IMR-90 (cell line): ENCODE measurements around the gene PCNX2. TPM values are rescaled to one million over a fixed set of nuclear protein-coding genes. Genes with fewer than 3 reads are reported as not detected.

Experiments used
- ATAC-seq: fragments of 200-7000 bp; cut with Tn5 transposase; 2 replicates; pipeline ENCODE4 v1.9.1; 2020; ENCODE audit warnings: low read depth, mild to moderate bottlenecking, moderate library complexity
- BruUV-seq: library from RNA; stranded (reverse); fragments of 400-500 nt; replicated peaks from 2 replicates; lab custom pipeline; 2021; lab: Mats Ljungman, UMichigan
- CTCF ChIA-PET: fragments of 300-600 bp; formaldehyde crosslinking; extraction: SDS; loops from one replicate; lab custom pipeline; 2021; ENCODE audit warnings: antibody characterized with exemption; lab: Yijun Ruan, JAX
- POLR2A ChIA-PET: fragments of 300-600 bp; sonication (Branson Sonifier 250); formaldehyde crosslinking; loops from one replicate; lab custom pipeline; 2022; ENCODE audit warnings: antibody characterized with exemption; ENCODE audit not compliant: unreplicated experiment; lab: Charles Lee
- DNase-seq: peaks from one replicate; pipeline ENCODE4 v3.0.0; 2013
- H2AFZ ChIP-seq: replicated peaks from 2 replicates; pipeline ENCODE3; 2013; ENCODE audit warnings: low read length, mild to moderate bottlenecking; ENCODE audit not compliant: poor library complexity
- H2AK5ac ChIP-seq: 2 replicates; pipeline ENCODE4 v1.6.1; 2013; ENCODE audit warnings: low read depth, low read length, inconsistent platforms
- H2AK9ac ChIP-seq: replicated peaks from 2 replicates; pipeline ENCODE3; 2013; ENCODE audit warnings: mild to moderate bottlenecking, low read depth, low read length, moderate library complexity; ENCODE audit not compliant: poor library complexity
- H2BK120ac ChIP-seq: 2 replicates; pipeline ENCODE4 v1.6.1; 2013; ENCODE audit warnings: low read depth, low read length, inconsistent platforms
- H2BK15ac ChIP-seq: 3 replicates; pipeline ENCODE4 v1.6.1; 2013; ENCODE audit warnings: low read depth, low read length, inconsistent platforms
- H2BK20ac ChIP-seq: 2 replicates; pipeline ENCODE4 v1.6.1; 2013; ENCODE audit warnings: low read depth, mild to moderate bottlenecking, inconsistent platforms, low read length, moderate library complexity
- H2BK5ac ChIP-seq: 2 replicates; pipeline ENCODE4 v1.6.1; 2013; ENCODE audit warnings: mild to moderate bottlenecking, low read depth, low read length, inconsistent platforms; ENCODE audit not compliant: poor library complexity, severe bottlenecking
- H3K14ac ChIP-seq: replicated peaks from 2 replicates; pipeline ENCODE4 v1.6.1; 2013; ENCODE audit warnings: low read depth, low read length, inconsistent platforms
- H3K18ac ChIP-seq: 2 replicates; pipeline ENCODE4 v1.6.1; 2013; ENCODE audit warnings: low read depth, low read length, control low read depth
- H3K23ac ChIP-seq: 2 replicates; pipeline ENCODE4 v1.6.1; 2013; ENCODE audit warnings: low read depth, low read length, inconsistent platforms
- H3K27ac ChIP-seq: 2 replicates; pipeline ENCODE4 v1.5.1; 2013; ENCODE audit warnings: mild to moderate bottlenecking, control low read depth, low read length; ENCODE audit not compliant: insufficient read depth
- H3K27me3 ChIP-seq: 2 replicates; pipeline ENCODE4 v1.6.1; 2013; ENCODE audit warnings: low read length; ENCODE audit not compliant: control insufficient read depth, insufficient read depth
- H3K36me3 ChIP-seq: 2 replicates; pipeline ENCODE4 v1.6.1; 2013; ENCODE audit warnings: low read length, mixed read lengths; ENCODE audit not compliant: control insufficient read depth, insufficient read depth
- H3K4ac ChIP-seq: 2 replicates; pipeline ENCODE4 v1.6.1; 2013; ENCODE audit warnings: low read depth, low read length, inconsistent platforms
- H3K4me1 ChIP-seq: 2 replicates; pipeline ENCODE4 v1.6.1; 2013; ENCODE audit warnings: low read length, mixed read lengths; ENCODE audit not compliant: control insufficient read depth, insufficient read depth
- H3K4me2 ChIP-seq: 2 replicates; pipeline ENCODE4 v1.6.1; 2013; ENCODE audit warnings: low read depth, mild to moderate bottlenecking, control low read depth, low read length, moderate library complexity
- H3K4me3 ChIP-seq: 2 replicates; pipeline ENCODE4 v1.5.1; 2013; ENCODE audit warnings: low read depth, mild to moderate bottlenecking, control low read depth, low read length, moderate library complexity; ENCODE audit not compliant: insufficient read depth
- H3K56ac ChIP-seq: 2 replicates; pipeline ENCODE4 v1.6.1; 2013; ENCODE audit warnings: low read length, inconsistent platforms; ENCODE audit not compliant: insufficient read depth; ENCODE audit errors: extremely low read depth
- H3K79me1 ChIP-seq, 2 experiments: 2 replicates each; pipeline ENCODE4 v1.6.1; 2013; ENCODE audit warnings: low read length in 2 of 2, inconsistent platforms in 1 of 2, low read depth in 1 of 2
- H3K9ac ChIP-seq: 2 replicates; pipeline ENCODE4 v1.6.1; 2013; ENCODE audit warnings: low read depth, low read length, control low read depth
- H3K9me1 ChIP-seq: 2 replicates; pipeline ENCODE4 v1.6.1; 2013; ENCODE audit warnings: low read length, inconsistent platforms; ENCODE audit not compliant: insufficient read depth
- H3K9me3 ChIP-seq: 2 replicates; pipeline ENCODE4 v1.6.1; 2013; ENCODE audit warnings: low read length; ENCODE audit not compliant: control insufficient read depth, insufficient read depth
- H4K20me1 ChIP-seq: 2 replicates; pipeline ENCODE4 v1.6.1; 2013; ENCODE audit warnings: low read length, inconsistent platforms; ENCODE audit not compliant: insufficient read depth
- H4K5ac ChIP-seq: 2 replicates; pipeline ENCODE4 v1.6.1; 2013; ENCODE audit warnings: mild to moderate bottlenecking, low read depth, low read length, control low read depth
- H4K8ac ChIP-seq, 2 experiments: 2 replicates each; pipeline ENCODE4 v1.6.1; 2013; ENCODE audit warnings: low read depth in 2 of 2, low read length in 2 of 2, control low read depth in 1 of 2, inconsistent platforms in 1 of 2
- H4K91ac ChIP-seq: 2 replicates; pipeline ENCODE4 v1.6.1; 2013; ENCODE audit warnings: low read depth, low read length, inconsistent platforms; ENCODE audit not compliant: insufficient read depth
- BHLHE40 ChIP-seq: fragments of 150-350 bp; IDR thresholded peaks from 2 replicates; pipeline ENCODE4 v1.6.1; 2016; ENCODE audit warnings: mild to moderate bottlenecking, low read depth, low read length
- CEBPB ChIP-seq: IDR thresholded peaks from 2 replicates; pipeline ENCODE4 v1.6.1; 2012; ENCODE audit warnings: low read depth, low read length, improper control_type of control experiment
- NFE2L2 ChIP-seq: fragments of 150-350 bp; IDR thresholded peaks from 2 replicates; pipeline ENCODE4 v1.6.1; 2016; ENCODE audit warnings: low read depth, mild to moderate bottlenecking, low read length
- POLR2A ChIP-seq: IDR thresholded peaks from 2 replicates; pipeline ENCODE4 v1.6.1; 2012; ENCODE audit warnings: mild to moderate bottlenecking, low read depth, low read length
- RCOR1 ChIP-seq: IDR thresholded peaks from 2 replicates; pipeline ENCODE4 v1.6.1; 2012; ENCODE audit warnings: mild to moderate bottlenecking, low read length, improper control_type of control experiment; ENCODE audit not compliant: insufficient replicate concordance
- SMC3 ChIP-seq: fragments of 150-350 bp; IDR thresholded peaks from 2 replicates; pipeline ENCODE4 v1.6.1; 2016; ENCODE audit warnings: low read depth, mild to moderate bottlenecking, antibody characterized with exemption, low read length, moderate library complexity
- WGBS, 2 experiments: methylation state at CpG; one replicate each; pipeline versions ENCODE4 v1.1.5 to v1.1.7; 2013; ENCODE audit warnings: missing lambda C conversion rate in 2 of 2; ENCODE audit not compliant: insufficient read length in 1 of 2; ENCODE audit errors: extremely low coverage in 2 of 2; 5-methylcytosine and 5-hydroxymethylcytosine counted together
- dilution Hi-C: fragments of 300-500 bp; cut with HindIII; formaldehyde crosslinking; loops from one replicate; pipeline ENCODE4 v1.14.3; 2018; ENCODE audit warnings: low sequenced_read_pairs; ENCODE audit not compliant: unreplicated experiment
- in situ Hi-C: fragments of 300-500 bp; cut with MboI; formaldehyde crosslinking; loops from 3 replicates; pipeline ENCODE4 v1.14.3; 2019; ENCODE audit warnings: low sequenced_read_pairs, inconsistent platforms, mixed read lengths
- intact Hi-C: fragments of 100-400 bp; cut with micrococcal nuclease; formaldehyde crosslinking; loops from 2 replicates; pipeline ENCODE4 v1.10.0; 2022
- polyA plus RNA-seq, 3 experiments: library from polyadenylated mRNA; depleted of rRNA; stranded (reverse); fragments of >200 nt; gene quantifications; 2 replicates each; pipeline ENCODE4 v1.2.3, GENCODE V29; 2012; ENCODE audit warnings: low replicate concordance in 1 of 3
- total RNA-seq: library from RNA; depleted of rRNA; stranded (reverse); fragments of >200 nt; gene quantifications from 2 replicates; pipeline ENCODE4 v1.2.3, GENCODE V29; 2012
- TF ChIP-seq, protein P1 (sequence below): fragments of 150-350 bp; IDR thresholded peaks from 2 replicates; pipeline ENCODE4 v1.6.1; 2016; ENCODE audit warnings: low read depth, mild to moderate bottlenecking, low read length, moderate library complexity, borderline replicate concordance
- TF ChIP-seq, protein P2 (sequence below): conservative IDR thresholded peaks from 2 replicates; pipeline ENCODE4 v1.5.1; 2012; ENCODE audit warnings: mild to moderate bottlenecking, low read depth, low read length, improper control_type of control experiment

The PCNX2 gene
- total and polyA plus RNA-seq, 2 of the 4 experiments (the other 2 are of a cell fraction) = 15.9 to 22.6 TPM

DNA sequence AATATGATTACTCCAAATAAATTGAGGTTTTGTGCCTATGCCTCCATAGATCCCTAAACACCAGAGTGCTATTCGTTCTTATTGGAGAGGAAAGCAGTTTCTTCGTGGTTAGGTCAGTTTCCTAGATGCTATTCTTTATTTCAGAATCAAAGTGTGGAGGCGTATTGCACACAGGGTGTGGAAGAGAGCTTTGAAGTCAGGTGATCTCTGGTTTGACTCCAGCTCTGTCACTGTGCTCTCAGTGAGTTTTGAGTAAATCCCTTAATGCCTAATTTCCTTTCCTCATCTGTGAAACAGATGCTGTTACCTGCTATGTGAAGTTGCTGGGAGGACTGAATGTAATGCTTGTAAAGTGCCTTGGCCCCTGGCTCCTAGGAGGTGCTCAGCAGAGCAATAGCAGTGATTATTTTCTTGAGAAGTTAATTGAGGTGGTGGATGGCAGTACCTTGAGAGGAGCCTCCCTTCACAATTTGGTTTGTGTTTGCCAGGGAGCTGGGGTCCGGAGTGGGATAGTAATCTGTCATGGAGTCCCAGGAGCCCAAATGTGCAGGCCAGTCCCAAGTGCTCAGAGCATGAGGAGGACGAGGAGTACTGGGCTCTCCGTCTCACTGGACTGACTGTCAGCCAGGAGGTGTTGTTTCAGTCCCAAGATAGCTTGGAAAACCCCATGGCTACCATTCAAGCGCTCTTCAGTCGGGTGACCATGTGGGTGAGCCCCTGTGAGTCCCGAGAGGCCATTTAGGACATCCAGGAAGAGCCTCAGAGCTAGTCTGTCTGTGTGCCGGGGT lies 330.2 kb downstream of the PCNX2 start:
- ChIA-PET POLR2A (no interaction called here), CTCF (no interaction called here)
- Histone ChIP-seq H3K27me3 (no peaks in the 10 kb centered on the region), H3K14ac (no peak overlapping the region), H3K36me3 (peaks cover 12% of the 10 kb centered on the region; the same call in 1 of the 2 replicates), H3K9me3 (no peaks in the 10 kb centered on the region), H2AK5ac (peak overlapping the region; percentile 30), H3K4me3 (no peak overlapping the region), H4K8ac (no peak overlapping the region), H2AK9ac (no peak overlapping the region), H4K91ac (no peak overlapping the region), H2BK15ac (no peak overlapping the region), H3K9ac (no peak overlapping the region), H3K27ac (no peak overlapping the region), H3K4me1 (peaks cover 10% of the 10 kb centered on the region), H3K23ac (no peak overlapping the region), H2BK5ac (no peak overlapping the region), H3K79me1 (0 out of 4 replicates have a peak, but pooled peaks cover 0 to 4% of the 10 kb centered on the region in 2 experiments), H2BK20ac (no peak overlapping the region), H3K18ac (no peak overlapping the region; the same call in 1 of the 2 replicates), H3K4me2 (no peak overlapping the region), H3K56ac (no peak overlapping the region), H4K5ac (no peak overlapping the region), H3K9me1 (no peaks in the 10 kb centered on the region), H2BK120ac (no peak overlapping the region), H3K4ac (no peak overlapping the region), H2AFZ (no peak overlapping the region), H4K20me1 (no peaks in the 10 kb centered on the region)
- no peak for DNase-seq
- no TSS peak for BruUV-seq
- in situ Hi-C loops = no loop called here
- no peak for TF ChIP-seq BHLHE40
- no peak for TF ChIP-seq CEBPB
- no peak for TF ChIP-seq POLR2A
- TF ChIP-seq SMC3 = no peak
- TF ChIP-seq, protein P1, sequence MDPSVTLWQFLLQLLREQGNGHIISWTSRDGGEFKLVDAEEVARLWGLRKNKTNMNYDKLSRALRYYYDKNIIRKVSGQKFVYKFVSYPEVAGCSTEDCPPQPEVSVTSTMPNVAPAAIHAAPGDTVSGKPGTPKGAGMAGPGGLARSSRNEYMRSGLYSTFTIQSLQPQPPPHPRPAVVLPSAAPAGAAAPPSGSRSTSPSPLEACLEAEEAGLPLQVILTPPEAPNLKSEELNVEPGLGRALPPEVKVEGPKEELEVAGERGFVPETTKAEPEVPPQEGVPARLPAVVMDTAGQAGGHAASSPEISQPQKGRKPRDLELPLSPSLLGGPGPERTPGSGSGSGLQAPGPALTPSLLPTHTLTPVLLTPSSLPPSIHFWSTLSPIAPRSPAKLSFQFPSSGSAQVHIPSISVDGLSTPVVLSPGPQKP = no peak
- TF ChIP-seq NFE2L2 = no peak
- TF ChIP-seq RCOR1 = no peak
- TF ChIP-seq, protein P2, sequence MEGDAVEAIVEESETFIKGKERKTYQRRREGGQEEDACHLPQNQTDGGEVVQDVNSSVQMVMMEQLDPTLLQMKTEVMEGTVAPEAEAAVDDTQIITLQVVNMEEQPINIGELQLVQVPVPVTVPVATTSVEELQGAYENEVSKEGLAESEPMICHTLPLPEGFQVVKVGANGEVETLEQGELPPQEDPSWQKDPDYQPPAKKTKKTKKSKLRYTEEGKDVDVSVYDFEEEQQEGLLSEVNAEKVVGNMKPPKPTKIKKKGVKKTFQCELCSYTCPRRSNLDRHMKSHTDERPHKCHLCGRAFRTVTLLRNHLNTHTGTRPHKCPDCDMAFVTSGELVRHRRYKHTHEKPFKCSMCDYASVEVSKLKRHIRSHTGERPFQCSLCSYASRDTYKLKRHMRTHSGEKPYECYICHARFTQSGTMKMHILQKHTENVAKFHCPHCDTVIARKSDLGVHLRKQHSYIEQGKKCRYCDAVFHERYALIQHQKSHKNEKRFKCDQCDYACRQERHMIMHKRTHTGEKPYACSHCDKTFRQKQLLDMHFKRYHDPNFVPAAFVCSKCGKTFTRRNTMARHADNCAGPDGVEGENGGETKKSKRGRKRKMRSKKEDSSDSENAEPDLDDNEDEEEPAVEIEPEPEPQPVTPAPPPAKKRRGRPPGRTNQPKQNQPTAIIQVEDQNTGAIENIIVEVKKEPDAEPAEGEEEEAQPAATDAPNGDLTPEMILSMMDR = no peak
- no peak for ATAC-seq
- dilution Hi-C loops = no loop called here
- 100% methylated on average over 2 of the region's 10 CpGs; no CpG with 5 or more reads in 1 of the 2 experiments for WGBS, 2 experiments
- intact Hi-C loops = no loop called here
